ENCODE results near the gene NMS. TPM values are rescaled to one million over a fixed set of nuclear protein-coding genes. Genes with fewer than 3 reads are reported as not detected.

The NMS gene
- total and polyA plus RNA-seq, 10 of the 15 experiments (the other 5 are each of a cell fraction or from before 2014, with no cell fraction given) = not detected

GRCh38 chr2:100529900-100530299 is 59.6 kb downstream of the NMS start (continued):
- TF ChIP-seq, protein P1, sequence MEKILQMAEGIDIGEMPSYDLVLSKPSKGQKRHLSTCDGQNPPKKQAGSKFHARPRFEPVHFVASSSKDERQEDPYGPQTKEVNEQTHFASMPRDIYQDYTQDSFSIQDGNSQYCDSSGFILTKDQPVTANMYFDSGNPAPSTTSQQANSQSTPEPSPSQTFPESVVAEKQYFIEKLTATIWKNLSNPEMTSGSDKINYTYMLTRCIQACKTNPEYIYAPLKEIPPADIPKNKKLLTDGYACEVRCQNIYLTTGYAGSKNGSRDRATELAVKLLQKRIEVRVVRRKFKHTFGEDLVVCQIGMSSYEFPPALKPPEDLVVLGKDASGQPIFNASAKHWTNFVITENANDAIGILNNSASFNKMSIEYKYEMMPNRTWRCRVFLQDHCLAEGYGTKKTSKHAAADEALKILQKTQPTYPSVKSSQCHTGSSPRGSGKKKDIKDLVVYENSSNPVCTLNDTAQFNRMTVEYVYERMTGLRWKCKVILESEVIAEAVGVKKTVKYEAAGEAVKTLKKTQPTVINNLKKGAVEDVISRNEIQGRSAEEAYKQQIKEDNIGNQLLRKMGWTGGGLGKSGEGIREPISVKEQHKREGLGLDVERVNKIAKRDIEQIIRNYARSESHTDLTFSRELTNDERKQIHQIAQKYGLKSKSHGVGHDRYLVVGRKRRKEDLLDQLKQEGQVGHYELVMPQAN (conservative IDR thresholded peaks at IDR 0.05) = no peak
- TF ChIP-seq ATF7 (IDR thresholded peaks at IDR 0.05; ENCODE audit: low read depth) (no peak), BRCA1 (IDR thresholded peaks at IDR 0.05; ENCODE audit: low read depth, low read length) (no peak), HSF1 (IDR thresholded peaks at IDR 0.05; ENCODE audit: low read depth, low read length) (no peak), USF1 (IDR thresholded peaks at IDR 0.05; ENCODE audit: borderline replicate concordance, extremely low read length, insufficient read depth, low read depth, low read length) (no peak), ZNF207 (IDR thresholded peaks at IDR 0.05; ENCODE audit: borderline replicate concordance) (no peak), NR2C2 (IDR thresholded peaks at IDR 0.05; ENCODE audit: borderline replicate concordance, control insufficient read depth, insufficient read length, low read depth) (no peak), RCOR1 (conservative IDR thresholded peaks at IDR 0.05; ENCODE audit: low read depth, low read length) (no peak), SREBF2 (IDR thresholded peaks at IDR 0.05; ENCODE audit: low read length) (no peak), SPI1 (IDR thresholded peaks at IDR 0.05; ENCODE audit: borderline replicate concordance, insufficient read depth, low read depth, low read length) (no peak), IKZF2 (IDR thresholded peaks at IDR 0.05) (no peak), NFXL1 (IDR thresholded peaks at IDR 0.05; ENCODE audit: borderline replicate concordance) (no peak)

Other genes starting within 250 kb of the NMS start
- under 0.01 TPM in 1 of 2 replicates, not detected in the other for gene LONRF2, start 148.0 kb upstream of the NMS start, total RNA-seq (2014; rRNA removed)
- gene LONRF2, start 148.0 kb upstream of the NMS start, total RNA-seq (2014; rRNA removed; fragmentation: Illumina TruSeq; extraction: Trizol) = not detected in 2 replicates
- 0.03 and 0.08 TPM in 2 replicates for gene LONRF2, start 148.0 kb upstream of the NMS start, total RNA-seq (2021)
- under 0.01 and 0.01 TPM in 2 replicates for gene LONRF2, start 148.0 kb upstream of the NMS start, polyA plus RNA-seq (2011; rRNA removed)
- under 0.01 TPM in 1 of 2 replicates, not detected in the other for gene LONRF2, start 148.0 kb upstream of the NMS start, polyA plus RNA-seq (2014; fragmentation: Illumina TruSeq; extraction: Trizol)
- not detected for gene LONRF2, start 148.0 kb upstream of the NMS start, polyA plus RNA-seq (2014; fragmentation: Nextera tagmentation; extraction: Ambion mirVana)
- 0.01 and 0.04 TPM in 2 replicates for gene LONRF2, start 148.0 kb upstream of the NMS start, polyA plus RNA-seq (2014; rRNA removed)
- under 1 TPM in 1 of 2 experiments, not detected in 1; 0.01 TPM for gene LONRF2, start 148.0 kb upstream of the NMS start, polyA plus RNA-seq (2016; fragmentation: Nextera tagmentation; extraction: Ambion mirVana)
- gene CHST10, start 52.8 kb upstream of the NMS start, total RNA-seq (2014; rRNA removed) = 17.4 and 19.6 TPM in 2 replicates
- gene CHST10, start 52.8 kb upstream of the NMS start, total RNA-seq (2014; rRNA removed; fragmentation: Illumina TruSeq; extraction: Trizol) = 14.3 and 15.7 TPM in 2 replicates
- gene CHST10, start 52.8 kb upstream of the NMS start, total RNA-seq (2021) = 15.7 and 17.8 TPM in 2 replicates
- gene CHST10, start 52.8 kb upstream of the NMS start, polyA plus RNA-seq (2011; rRNA removed) = 16.8 and 19.7 TPM in 2 replicates
- gene CHST10, start 52.8 kb upstream of the NMS start, polyA plus RNA-seq (2014; fragmentation: Illumina TruSeq; extraction: Trizol) = 22.5 and 26.9 TPM in 2 replicates
- 1 to 10 TPM; 2.0 to 2.4 TPM for gene CHST10, start 52.8 kb upstream of the NMS start, polyA plus RNA-seq (2014; fragmentation: Nextera tagmentation; extraction: Ambion mirVana)
- 17.7 and 17.9 TPM in 2 replicates for gene CHST10, start 52.8 kb upstream of the NMS start, polyA plus RNA-seq (2014; rRNA removed)
- gene CHST10, start 52.8 kb upstream of the NMS start, polyA plus RNA-seq (2016; fragmentation: Nextera tagmentation; extraction: Ambion mirVana) = 10 to 100 TPM; 11.0 to 11.4 TPM
- 22.9 and 23.8 TPM in 2 replicates for gene PDCL3, start 92.5 kb downstream of the NMS start, total RNA-seq (2014; rRNA removed)
- gene PDCL3, start 92.5 kb downstream of the NMS start, total RNA-seq (2014; rRNA removed; fragmentation: Illumina TruSeq; extraction: Trizol) = 35.3 and 35.5 TPM in 2 replicates
- gene PDCL3, start 92.5 kb downstream of the NMS start, total RNA-seq (2021) = 28.6 and 31.3 TPM in 2 replicates
- 31.9 and 38.3 TPM in 2 replicates for gene PDCL3, start 92.5 kb downstream of the NMS start, polyA plus RNA-seq (2011; rRNA removed)
- gene PDCL3, start 92.5 kb downstream of the NMS start, polyA plus RNA-seq (2014; fragmentation: Illumina TruSeq; extraction: Trizol) = 59.7 and 74.3 TPM in 2 replicates
- gene PDCL3, start 92.5 kb downstream of the NMS start, polyA plus RNA-seq (2014; fragmentation: Nextera tagmentation; extraction: Ambion mirVana) = 100 to 1,000 TPM; 109 to 111 TPM
- 39.1 and 42.6 TPM in 2 replicates for gene PDCL3, start 92.5 kb downstream of the NMS start, polyA plus RNA-seq (2014; rRNA removed)
- 10 to 100 TPM; 75.6 to 81.7 TPM for gene PDCL3, start 92.5 kb downstream of the NMS start, polyA plus RNA-seq (2016; fragmentation: Nextera tagmentation; extraction: Ambion mirVana)